RKO (cell line): ENCODE measurements around the gene ARL13A.
"Not testable (repeated sequence)": the region's sequence is repeated elsewhere in the genome, so short reads cannot be mapped to it uniquely, and the experiment has no call there.

ENCODE experiments used
- DNase-seq: peaks from one replicate; pipeline ENCODE4 v3.0.0-alpha.2; 2016; ENCODE audit warnings: low spot score

Gene ARL13A

DNA sequence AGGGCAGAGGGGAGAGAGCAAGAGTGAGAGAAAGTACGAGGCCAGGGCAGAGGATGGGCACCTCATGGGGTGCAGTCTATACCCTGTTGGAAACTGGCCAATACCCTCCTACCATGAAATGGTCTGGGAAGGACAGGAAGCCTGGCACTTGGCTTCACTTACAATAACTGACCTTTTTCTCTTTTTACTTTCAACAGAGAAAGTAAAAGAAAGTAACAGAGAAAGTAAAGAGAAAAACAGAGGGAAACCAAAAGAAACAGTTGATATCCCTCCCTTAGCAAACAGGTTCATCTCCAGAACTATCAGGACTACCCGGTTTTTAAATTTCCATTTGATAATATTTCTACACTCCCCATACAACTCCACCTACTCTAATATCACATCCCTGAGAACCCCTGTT, 20.6 kb downstream of the ARL13A start:
- no peak for DNase-seq

DNA sequence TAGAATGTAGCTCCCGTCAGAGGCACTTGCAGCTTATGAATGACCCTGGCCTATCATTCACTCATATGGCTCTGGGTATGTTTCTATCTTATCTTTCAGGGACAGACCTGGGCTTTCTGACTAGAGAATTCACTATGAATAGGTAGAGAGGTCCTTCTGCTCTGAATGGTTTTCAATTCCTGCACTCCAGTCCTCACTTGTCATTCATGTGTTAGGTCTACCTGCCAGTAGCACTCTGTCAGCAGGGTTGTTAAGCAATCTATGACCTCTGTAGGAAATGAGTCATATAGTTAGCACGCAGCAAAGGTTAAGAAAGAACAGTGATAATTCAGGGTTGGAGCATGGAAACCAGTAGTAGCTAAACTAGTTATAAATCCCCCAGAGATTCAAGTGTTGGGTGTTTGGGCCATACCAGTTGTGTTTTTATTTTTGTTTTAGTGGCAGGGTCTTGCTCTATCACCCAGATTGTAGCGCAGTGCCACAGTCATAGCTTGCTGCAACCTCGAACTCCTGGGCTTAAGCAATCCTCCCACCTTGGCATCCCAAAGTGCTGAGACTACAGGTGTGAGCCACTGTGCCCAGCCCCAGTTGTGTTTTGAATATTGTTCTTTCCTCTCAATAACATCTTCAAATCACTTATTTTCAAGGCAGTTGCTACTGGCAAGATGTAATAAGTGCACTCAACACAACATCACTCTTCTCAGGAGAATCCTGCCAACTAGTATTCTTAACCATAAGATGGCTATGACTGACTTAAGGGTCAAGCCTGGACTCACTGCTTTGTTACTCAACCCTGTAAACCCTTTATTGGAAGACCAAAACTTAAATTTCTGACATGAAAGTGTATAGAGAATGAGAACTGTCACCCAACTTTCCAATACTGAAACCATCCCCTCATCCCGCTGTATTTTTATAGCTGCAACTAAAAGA, 25.1 kb downstream of the ARL13A start:
- peak; percentile 51 for DNase-seq

GRCh38 chrX:100995469-100995868, 26.0 kb downstream of the ARL13A start:
- DNase-seq, result peak; percentile 64

- DNase-seq, result no peak
These were observed 29.9 kb downstream of the ARL13A start for GRCh38 chrX:100999451-100999850.

- no peak for DNase-seq
These were observed 39.6 kb downstream of the ARL13A start for GRCh38 chrX:101009090-101009489.

GRCh38 chrX:101012031-101012430, 42.5 kb downstream of the ARL13A start:
- not testable (repeated sequence) for DNase-seq

DNA sequence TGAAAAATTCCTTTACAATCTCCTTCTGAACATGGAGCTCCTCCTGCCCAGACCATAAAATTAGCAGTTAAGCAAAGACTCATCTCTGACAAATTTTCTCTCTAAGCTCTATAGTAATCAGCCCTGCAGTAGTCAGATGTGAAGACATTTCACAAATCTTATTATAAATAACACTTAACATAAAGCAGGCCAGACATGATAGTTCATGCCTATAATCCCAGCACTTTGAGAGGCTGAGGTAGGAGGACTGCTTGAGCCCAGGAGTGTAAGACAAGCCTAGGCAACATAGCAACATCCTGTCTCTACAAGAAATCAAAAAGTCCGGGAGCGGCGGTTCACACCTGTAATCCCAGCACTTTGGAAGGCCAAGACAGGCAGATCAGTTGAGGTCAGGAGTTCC, 52.5 kb downstream of the ARL13A start:
- no peak for DNase-seq

DNA sequence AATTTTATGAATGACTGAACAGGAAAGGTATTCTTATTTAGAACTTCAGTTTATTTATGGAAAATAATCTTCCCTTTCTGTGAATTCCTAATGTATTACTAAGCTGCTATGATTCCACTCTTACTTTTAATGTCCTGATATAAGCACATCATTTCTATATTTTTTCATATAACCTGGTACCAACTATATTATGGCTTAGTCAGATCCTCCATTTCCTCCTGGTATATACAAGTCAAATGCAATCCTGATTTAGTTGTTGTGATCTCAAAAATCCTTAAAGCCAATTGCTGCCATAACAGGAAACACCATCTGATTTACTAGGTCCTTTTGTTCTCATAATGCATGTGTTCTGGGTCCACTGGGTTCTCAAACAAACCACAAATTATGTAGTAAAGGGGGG, 55.6 kb downstream of the ARL13A start:
- DNase-seq, result no peak

- DNase-seq, result no peak
These were observed 59.1 kb downstream of the ARL13A start for GRCh38 chrX:101028562-101028961.

GRCh38 chrX:101029665-101030064, 60.2 kb downstream of the ARL13A start:
- no peak for DNase-seq

GRCh38 chrX:101037231-101037630, 67.7 kb downstream of the ARL13A start:
- DNase-seq, result no peak

DNA sequence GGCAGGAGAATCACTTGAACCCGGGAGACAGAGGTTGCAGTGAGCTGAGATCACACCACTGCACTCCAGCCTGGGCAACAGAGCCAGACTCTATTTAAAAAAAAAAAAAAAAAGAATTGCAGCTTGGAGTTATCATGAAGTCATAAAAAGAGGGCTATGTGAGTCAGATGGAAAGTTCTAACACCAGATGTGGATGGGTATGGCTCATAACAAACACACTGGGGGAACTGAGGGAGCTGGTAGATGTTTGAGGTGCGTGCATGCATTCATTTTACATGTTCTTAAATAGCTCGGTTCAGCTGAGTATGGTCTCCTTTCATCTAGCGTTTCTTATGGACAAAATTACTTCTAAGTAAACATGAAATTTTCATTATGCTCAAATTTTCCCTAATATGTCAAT, 70.7 kb downstream of the ARL13A start:
- no peak for DNase-seq
